ENCODE results near the gene ANKRD12.
A peak's percentile ranks its signal among the peaks of the same experiment; 100 is the strongest.

Gene ANKRD12

DNA sequence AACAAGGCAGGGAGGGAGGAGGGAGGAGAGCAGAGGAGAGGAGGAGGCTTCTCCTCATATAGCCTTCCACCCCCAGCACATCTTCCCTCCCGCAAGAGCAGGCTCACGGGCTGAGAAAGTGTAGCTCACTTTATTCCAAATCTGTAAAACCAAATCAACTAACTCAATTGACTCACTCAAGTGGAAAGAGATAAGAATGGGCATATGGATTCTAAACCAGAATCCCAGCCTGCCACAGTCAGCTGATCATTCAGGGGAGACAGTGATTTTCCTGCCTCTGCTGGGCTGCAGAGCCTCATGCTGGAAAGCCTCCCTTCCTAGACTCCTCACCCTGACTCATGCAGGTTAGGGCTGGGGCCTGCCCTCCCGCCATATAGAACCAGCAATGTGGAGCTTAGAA is 193.8 kb downstream of the ANKRD12 start:
- WGBS, 2 experiments: 87 to 93% methylated on average over 1 to 3 of the region's 3 CpGs
- no peak overlapping the region for H3K27ac ChIP-seq (ENCODE audit: insufficient read depth, low read depth, low read length, poor library complexity, severe bottlenecking)
- H3K4me1 ChIP-seq (ENCODE audit: control insufficient read depth, insufficient read depth, low read length): no peaks in the 10 kb centered on the region

GRCh38 chr18:9333441-9334328 is 197.1 kb downstream of the ANKRD12 start:
- 35 to 36% methylated on average over 52 of the region's 52 CpGs for WGBS, 2 experiments
- no peaks in the 10 kb centered on the region for H3K9me3 ChIP-seq (ENCODE audit: control insufficient read depth, low read length)
- peaks cover 7% of the 10 kb centered on the region for H3K27me3 ChIP-seq (ENCODE audit: control insufficient read depth, insufficient read depth, low read length, poor library complexity, severe bottlenecking)
- no peaks in the 10 kb centered on the region for H3K36me3 ChIP-seq (ENCODE audit: control insufficient read depth, insufficient read depth, low read length)
- H3K4me3 ChIP-seq (ENCODE audit: insufficient read depth, low read depth, low read length): peak overlapping the region; percentile 58
- peak overlapping the region; percentile 69 for H3K27ac ChIP-seq (ENCODE audit: insufficient read depth, low read depth, low read length, poor library complexity, severe bottlenecking)
- H3K4me1 ChIP-seq (ENCODE audit: control insufficient read depth, insufficient read depth, low read length): no peaks in the 10 kb centered on the region

More for the DNA sequence above, 193.8 kb downstream of the ANKRD12 start:
- Histone ChIP-seq H3K36me3 (ENCODE audit: control insufficient read depth, insufficient read depth, low read length) (no peaks in the 10 kb centered on the region), H3K27me3 (ENCODE audit: control insufficient read depth, insufficient read depth, low read length, poor library complexity, severe bottlenecking) (peaks cover 7% of the 10 kb centered on the region), H3K9me3 (ENCODE audit: control insufficient read depth, low read length) (no peaks in the 10 kb centered on the region), H3K4me3 (ENCODE audit: insufficient read depth, low read depth, low read length) (no peak overlapping the region)

DNA sequence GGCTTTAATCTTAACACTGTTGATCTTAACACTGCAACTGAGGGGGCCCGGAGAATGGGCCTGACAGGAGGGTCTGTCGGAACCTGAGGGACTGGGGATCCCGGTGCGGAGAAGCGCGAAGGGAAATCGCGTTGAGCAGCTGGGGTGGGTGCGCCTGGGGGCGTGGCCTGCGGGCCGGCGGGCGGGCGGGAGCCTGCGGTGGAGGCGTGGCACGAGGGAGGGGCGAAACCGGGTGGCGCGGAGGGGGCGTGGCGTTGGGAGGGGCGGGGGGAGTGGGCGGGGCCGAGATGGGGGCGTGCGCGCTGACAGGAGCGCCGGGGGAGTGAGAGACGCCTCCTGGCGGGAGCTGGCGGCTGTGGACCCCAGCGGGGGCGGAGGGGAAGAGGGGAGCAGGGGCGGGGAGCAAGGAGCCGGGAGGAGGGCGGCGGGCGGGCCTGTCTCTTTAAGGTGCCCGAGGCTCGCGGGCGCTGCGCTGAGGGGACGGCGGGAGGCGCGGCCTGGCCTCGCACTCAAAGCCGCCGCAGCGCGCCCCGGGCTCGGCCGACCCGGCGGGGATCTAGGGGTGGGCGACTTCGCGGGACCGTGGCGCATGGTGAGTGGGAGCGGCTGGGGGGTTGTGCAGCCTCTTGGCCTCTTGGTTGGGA is 197.9 kb downstream of the ANKRD12 start, which contains the start of gene TWSG1:
TWSG1 (plus strand) TSS at position 445 of the 644 bp plus-strand sequence. CDS start 2,457 bp downstream, outside the sequence.
- H3K9me3 ChIP-seq (ENCODE audit: control insufficient read depth, low read length): no peaks in the 10 kb centered on the region
- H3K4me3 ChIP-seq (ENCODE audit: insufficient read depth, low read depth, low read length): peak within 1 kb of the TSS; percentile 63
- peaks cover 7% of the 10 kb centered on the region for H3K27me3 ChIP-seq (ENCODE audit: control insufficient read depth, insufficient read depth, low read length, poor library complexity, severe bottlenecking)
- H3K4me1 ChIP-seq (ENCODE audit: control insufficient read depth, insufficient read depth, low read length): no peaks in the 10 kb centered on the region
- 0 to 1% methylated on average over 64 to 67 of the region's 67 CpGs for WGBS, 2 experiments
- no peaks in the 10 kb centered on the region for H3K36me3 ChIP-seq (ENCODE audit: control insufficient read depth, insufficient read depth, low read length)
- peak within 1 kb of the TSS; percentile 69 for H3K27ac ChIP-seq (ENCODE audit: insufficient read depth, low read depth, low read length, poor library complexity, severe bottlenecking)

DNA sequence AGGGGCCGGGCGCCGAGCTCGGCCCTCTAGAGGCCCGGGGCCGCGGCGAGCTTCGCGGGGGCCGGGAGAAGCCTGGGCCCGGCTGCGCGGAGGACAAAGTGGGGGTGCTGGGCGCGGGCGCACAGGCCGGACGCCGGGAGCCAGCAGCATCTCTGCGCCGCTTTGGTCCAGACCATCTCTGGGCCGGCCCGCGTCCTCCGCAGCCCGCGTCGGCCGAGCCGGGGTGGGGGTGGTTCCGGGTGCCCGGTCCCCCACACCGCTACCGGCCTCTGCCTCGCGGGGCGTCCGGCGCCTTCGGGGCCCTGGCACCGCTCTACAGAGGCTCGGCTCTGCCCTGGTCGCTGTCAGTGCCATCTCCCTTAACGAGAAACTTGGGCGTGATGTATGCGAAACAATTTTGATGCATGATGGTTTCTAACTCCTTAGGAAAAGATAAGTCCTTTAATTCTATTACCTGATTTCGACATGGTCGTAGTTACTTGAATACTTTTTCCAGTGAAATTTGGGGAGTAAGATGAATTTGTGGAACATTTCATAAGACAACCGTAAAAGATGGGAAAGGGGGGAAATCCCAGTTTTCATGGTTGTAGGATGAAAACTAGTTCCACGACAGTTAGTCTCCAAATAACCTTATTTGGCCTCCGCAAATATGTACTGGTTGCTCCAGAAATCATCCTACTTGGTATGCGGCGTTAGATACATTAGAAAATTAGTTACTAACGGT is 198.6 kb downstream of the ANKRD12 start:
- Histone ChIP-seq H3K9me3 (ENCODE audit: control insufficient read depth, low read length) (no peaks in the 10 kb centered on the region), H3K4me3 (ENCODE audit: insufficient read depth, low read depth, low read length) (peak overlapping the region; percentile 63), H3K27ac (ENCODE audit: insufficient read depth, low read depth, low read length, poor library complexity, severe bottlenecking) (peak overlapping the region; percentile 61), H3K27me3 (ENCODE audit: control insufficient read depth, insufficient read depth, low read length, poor library complexity, severe bottlenecking) (peaks cover 7% of the 10 kb centered on the region), H3K36me3 (ENCODE audit: control insufficient read depth, insufficient read depth, low read length) (no peaks in the 10 kb centered on the region), H3K4me1 (ENCODE audit: control insufficient read depth, insufficient read depth, low read length) (no peaks in the 10 kb centered on the region)
- WGBS, 2 experiments: 5 to 6% methylated on average over 55 of the region's 55 CpGs

All from ectodermal cell (in vitro differentiated cells).